Small intestine (tissue), 7 donors: Measurements from ENCODE around the gene CCDC34. TPM values are rescaled to one million over a fixed set of nuclear protein-coding genes. Genes with fewer than 3 reads are reported as not detected.

Source experiments
- DNase-seq, 2 donors: peaks; one replicate each; pipeline versions ENCODE4 v3.0.0 to v3.0.0-alpha.2; 2013
- FAIRE-seq: peaks from 2 replicates; lab custom pipeline; 2012; peaks lifted over from hg19 to GRCh38; lab: Jason Lieb, UNC
- H3K27ac ChIP-seq, 3 donors: one replicate each; pipeline ENCODE4 v1.5.1; 2013; ENCODE audit warnings: low read length in 2 of 3, mild to moderate bottlenecking in 2 of 3, control low read depth in 1 of 3, inconsistent platforms in 1 of 3, low read depth in 1 of 3, moderate library complexity in 1 of 3
- H3K27me3 ChIP-seq, 3 donors: one replicate each; pipeline ENCODE4 v1.6.1; 2013; ENCODE audit warnings: low read length in 3 of 3, inconsistent platforms in 1 of 3; ENCODE audit not compliant: control insufficient read depth in 3 of 3, insufficient read depth in 3 of 3
- H3K36me3 ChIP-seq, 3 donors: one replicate each; pipeline ENCODE4 v1.6.1; 2013; ENCODE audit warnings: low read length in 3 of 3, inconsistent platforms in 1 of 3, low read depth in 1 of 3, mild to moderate bottlenecking in 1 of 3, moderate library complexity in 1 of 3; ENCODE audit not compliant: control insufficient read depth in 3 of 3, insufficient read depth in 2 of 3
- H3K4me1 ChIP-seq, 3 donors: one replicate each; pipeline ENCODE4 v1.6.1; 2013; ENCODE audit warnings: low read length in 2 of 3, inconsistent platforms in 1 of 3, low read depth in 1 of 3, mild to moderate bottlenecking in 1 of 3, moderate library complexity in 1 of 3; ENCODE audit not compliant: control insufficient read depth in 3 of 3, insufficient read depth in 2 of 3
- H3K4me3 ChIP-seq, 3 donors: one replicate each; pipeline ENCODE4 v1.5.1; 2013; ENCODE audit warnings: low read length in 3 of 3, control low read depth in 1 of 3, inconsistent platforms in 1 of 3, low read depth in 1 of 3, mild to moderate bottlenecking in 1 of 3, moderate library complexity in 1 of 3
- H3K9me3 ChIP-seq, 2 donors: one replicate each; pipeline ENCODE4 v1.6.1; 2013; ENCODE audit warnings: low read depth in 1 of 2, low read length in 1 of 2; ENCODE audit not compliant: control insufficient read depth in 2 of 2, insufficient read depth in 1 of 2
- WGBS, 3 donors: extraction: QIAGEN DNeasy Blood & Tissue Kit; methylation state at CpG; one replicate each; pipeline ENCODE4 v1.1.7; 2013; 5-methylcytosine and 5-hydroxymethylcytosine counted together
- polyA plus RNA-seq, 4 donors: library from polyadenylated mRNA; stranded (reverse) in 3 of 4; unstranded in 1 of 4; fragments of 200-250 nt in 3 of 4; fragments of 120-200 nt in 1 of 4; gene quantifications; one replicate each; pipeline versions ENCODE4 v1.2.1 to v1.2.3, GENCODE V29; 2013
- donor health status: healthy with polysubstance abuse.
- donor health status: control.
- donor health status: control.
- donor health status: Bipolar disorder and iron deficiency.
- donor health status: healthy.

Gene CCDC34
- polyA plus RNA-seq, 4 donors, result 6.2 to 32.6 (median 11.9) TPM

DNA sequence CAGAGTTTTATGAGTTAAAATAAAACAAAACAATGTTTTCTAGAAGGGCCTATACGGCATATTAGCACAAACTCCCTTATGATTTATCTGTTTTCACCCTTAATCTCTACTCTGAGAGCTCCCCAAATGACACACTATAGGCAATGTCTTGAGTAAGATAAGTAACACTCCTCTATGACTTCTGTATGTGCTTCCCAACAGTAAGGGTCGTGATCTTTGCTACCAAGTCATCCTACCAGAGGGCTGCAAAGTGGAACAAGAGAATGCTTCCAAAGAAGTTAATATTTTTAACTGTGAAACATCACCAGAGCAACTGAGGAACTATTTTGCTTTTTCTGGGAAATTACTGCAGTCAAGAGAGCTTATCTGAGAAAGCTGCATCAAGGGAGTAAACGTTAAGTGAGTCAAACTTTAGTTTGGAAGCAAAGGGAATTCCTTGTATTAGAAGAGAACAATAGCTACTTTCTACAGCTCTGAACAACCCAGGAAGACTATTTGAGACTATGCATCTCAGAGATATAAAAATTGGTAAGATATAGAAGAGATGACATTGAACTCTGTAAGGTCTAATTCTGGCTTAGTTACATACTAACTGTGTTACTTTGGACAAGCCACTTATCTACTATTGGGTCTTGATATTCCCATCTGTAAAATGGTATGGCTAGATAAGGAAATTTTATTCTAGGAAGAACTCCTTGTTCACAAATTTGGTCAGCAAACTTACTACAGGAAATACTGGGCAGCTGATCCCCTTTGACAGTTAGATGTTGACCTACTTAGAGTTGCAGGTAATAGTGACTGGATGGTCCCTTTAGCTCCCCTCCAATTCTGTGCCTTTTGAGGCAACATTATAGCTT is 43.7 kb upstream of the CCDC34 start:
- 70 to 76% (median 74%) methylated on average over 3 of the region's 3 CpGs for WGBS, 3 donors
- FAIRE-seq (no peak), DNase-seq (no peak)
- no peaks in the 10 kb centered on the region for H3K27me3 ChIP-seq
- no peak overlapping the region for H3K27ac ChIP-seq
- peaks cover 0 to 7% (median 7%) of the 10 kb centered on the region in 3 donors for H3K4me1 ChIP-seq
- H3K9me3 ChIP-seq, result no peaks in the 10 kb centered on the region
- H3K36me3 ChIP-seq, result peaks cover 0 to 3% (median 0%) of the 10 kb centered on the region in 3 donors
- no peak overlapping the region for H3K4me3 ChIP-seq

DNA sequence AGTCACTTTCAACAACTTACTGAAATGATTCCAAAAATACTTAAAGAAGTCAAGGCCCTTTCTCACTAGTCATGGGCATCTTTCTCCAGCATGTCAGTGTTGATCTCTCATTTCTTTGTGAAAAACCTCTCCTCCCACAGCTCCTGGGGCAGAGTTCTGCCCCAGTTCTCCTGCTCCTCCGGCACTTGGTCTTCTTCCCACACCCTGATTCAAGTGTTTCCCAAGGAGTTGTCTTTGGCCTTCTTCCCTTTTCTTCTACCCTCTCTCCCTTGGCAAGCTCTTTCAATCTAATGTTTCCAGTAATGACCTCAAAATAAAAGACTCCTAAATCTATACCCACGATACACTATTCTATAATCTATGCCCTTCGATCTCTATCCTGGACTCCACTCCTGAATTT is 42.1 kb upstream of the CCDC34 start:
- H3K4me1 ChIP-seq, result peaks cover 0 to 7% (median 7%) of the 10 kb centered on the region in 3 donors
- H3K4me3 ChIP-seq, result no peak overlapping the region
- H3K27ac ChIP-seq, result no peak overlapping the region
- H3K27me3 ChIP-seq, result no peaks in the 10 kb centered on the region
- peaks cover 0 to 3% (median 0%) of the 10 kb centered on the region in 3 donors for H3K36me3 ChIP-seq
- 78 to 90% (median 84%) methylated on average over 3 of the region's 3 CpGs for WGBS, 3 donors
- FAIRE-seq (no peak), DNase-seq (no peak)
- H3K9me3 ChIP-seq, result no peaks in the 10 kb centered on the region

- FAIRE-seq, result no peak
- H3K27ac ChIP-seq, result no peak overlapping the region
- 84 to 86% (median 86%) methylated on average over 2 of the region's 2 CpGs for WGBS, 3 donors
- peaks cover 0 to 3% (median 0%) of the 10 kb centered on the region in 3 donors for H3K36me3 ChIP-seq
- H3K4me1 ChIP-seq, result peaks cover 0 to 7% (median 7%) of the 10 kb centered on the region in 3 donors
- no peak for DNase-seq
- no peaks in the 10 kb centered on the region for H3K9me3 ChIP-seq
- H3K27me3 ChIP-seq, result no peaks in the 10 kb centered on the region
- H3K4me3 ChIP-seq, result no peak overlapping the region
Observed at GRCh38 chr11:27404427-27404826, 41.4 kb upstream of the CCDC34 start.

DNA sequence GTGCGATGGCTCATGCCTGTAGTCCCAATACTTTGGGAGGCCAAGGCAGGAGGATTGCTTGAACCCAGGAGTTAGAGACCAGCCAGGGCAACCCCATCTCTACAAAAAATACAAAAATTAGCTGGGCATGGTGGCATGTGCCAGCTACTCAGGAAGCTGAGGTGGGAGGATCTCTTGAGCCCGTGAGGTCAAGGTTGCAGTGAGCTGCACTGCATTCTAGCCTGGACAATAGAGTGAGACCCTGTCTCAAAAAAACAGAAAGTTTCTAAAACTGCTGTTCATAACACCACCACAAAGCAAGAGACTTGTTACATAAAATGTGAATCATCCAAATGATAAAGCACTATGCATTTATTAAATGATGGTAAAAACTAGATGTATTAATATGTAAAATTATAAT is 40.2 kb upstream of the CCDC34 start:
- Histone ChIP-seq H3K9me3 (no peaks in the 10 kb centered on the region), H3K36me3 (peaks cover 0 to 3% (median 0%) of the 10 kb centered on the region in 3 donors), H3K4me3 (no peak overlapping the region), H3K4me1 (peaks cover 0 to 12% (median 7%) of the 10 kb centered on the region in 3 donors), H3K27ac (no peak overlapping the region), H3K27me3 (no peaks in the 10 kb centered on the region)
- FAIRE-seq (no peak), DNase-seq (no peak)
- 88 to 96% (median 92%) methylated on average over 2 of the region's 2 CpGs for WGBS, 3 donors

DNA sequence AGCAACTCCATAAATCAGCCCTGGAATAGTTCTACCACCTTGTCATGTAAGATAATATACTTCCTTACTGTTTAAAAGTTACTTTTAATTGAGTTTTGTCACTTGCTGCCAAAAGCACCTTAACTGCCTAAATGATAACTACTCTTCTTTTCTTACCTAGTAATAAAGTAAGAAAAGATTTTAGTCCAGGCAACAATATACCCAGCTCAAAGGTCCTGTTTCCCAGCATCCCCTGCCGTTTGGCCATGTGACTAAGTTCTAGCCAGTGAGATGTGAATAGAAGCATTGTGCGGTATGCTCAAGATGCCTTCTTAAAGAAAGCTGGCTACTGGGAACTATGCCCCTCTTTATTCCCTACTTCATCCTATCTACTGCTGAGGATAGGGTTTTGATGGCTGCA is 39.4 kb upstream of the CCDC34 start:
- DNase-seq (no peak), FAIRE-seq (no peak)
- 85 to 91% (median 86%) methylated on average over 2 of the region's 2 CpGs for WGBS, 3 donors
- Histone ChIP-seq H3K36me3 (peaks cover 0 to 3% (median 0%) of the 10 kb centered on the region in 3 donors), H3K9me3 (no peaks in the 10 kb centered on the region), H3K27me3 (no peaks in the 10 kb centered on the region), H3K4me1 (peaks cover 2 to 19% (median 7%) of the 10 kb centered on the region in 3 donors), H3K4me3 (no peak overlapping the region), H3K27ac (peak overlapping the region in 1 of 3 donors; percentile 13)

DNA sequence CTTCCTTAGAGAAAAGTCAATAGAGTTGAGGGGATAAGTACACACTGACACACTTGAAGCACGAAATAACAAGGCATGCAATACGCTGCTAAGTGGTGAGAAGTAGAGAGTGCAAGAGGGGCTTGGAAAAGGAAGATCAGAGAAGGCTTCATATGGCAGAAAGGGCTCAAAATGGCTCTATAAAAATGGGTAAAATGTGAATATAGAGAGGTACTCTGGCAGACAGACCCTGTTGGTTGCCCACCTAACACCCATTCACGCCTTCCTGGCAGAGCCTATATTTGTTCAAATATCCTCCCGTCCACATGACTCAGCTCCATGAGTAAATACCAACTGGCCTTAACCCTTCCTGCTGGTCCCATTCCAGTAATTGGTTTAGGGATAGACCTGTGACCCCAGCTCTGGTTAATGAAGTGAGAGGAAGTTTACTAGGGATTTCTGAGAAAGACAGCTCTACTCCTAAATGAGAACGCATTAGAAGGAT is 38.9 kb upstream of the CCDC34 start:
- H3K9me3 ChIP-seq, result no peaks in the 10 kb centered on the region
- H3K36me3 ChIP-seq, result peaks cover 0 to 3% (median 0%) of the 10 kb centered on the region in 3 donors
- no peaks in the 10 kb centered on the region for H3K27me3 ChIP-seq
- 63 to 79% (median 79%) methylated on average over 5 of the region's 5 CpGs for WGBS, 3 donors
- DNase-seq (no peak), FAIRE-seq (no peak)
- H3K4me1 ChIP-seq, result peaks cover 2 to 25% (median 7%) of the 10 kb centered on the region in 3 donors
- H3K4me3 ChIP-seq, result no peak overlapping the region
- H3K27ac ChIP-seq, result peak overlapping the region in 1 of 3 donors; percentile 13

DNA sequence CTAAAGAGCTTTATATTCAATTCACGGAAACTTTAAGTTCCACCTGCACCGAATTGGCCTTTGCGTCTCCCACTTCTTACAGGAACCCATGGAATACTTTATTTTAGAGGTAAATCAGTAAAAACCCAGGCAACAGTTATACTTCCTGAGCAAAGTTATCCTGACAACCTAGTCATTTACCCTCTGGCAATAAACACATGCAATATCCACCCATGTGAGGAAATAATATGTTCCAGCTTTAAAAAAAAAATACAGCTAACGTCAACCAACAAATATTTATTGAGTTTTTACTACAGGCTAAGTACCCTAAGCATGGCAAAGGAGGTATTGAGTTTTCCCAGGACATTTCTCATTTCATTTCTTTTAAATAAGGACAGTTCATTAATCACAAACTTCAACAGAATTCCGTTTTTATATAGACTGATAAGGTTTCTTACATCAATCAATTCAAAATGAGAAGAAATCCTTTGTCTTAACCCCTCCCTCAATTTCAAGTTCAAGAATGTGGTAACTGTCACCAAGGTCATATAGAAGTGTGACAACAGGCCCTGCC is 38.3 kb upstream of the CCDC34 start:
- H3K4me1 ChIP-seq, result peaks cover 4 to 30% (median 7%) of the 10 kb centered on the region in 3 donors
- DNase-seq, result peak in 1 of 2 donors; percentile 62
- 77 to 80% (median 79%) methylated on average over 5 of the region's 5 CpGs for WGBS, 3 donors
- FAIRE-seq, result no peak
- H3K27ac ChIP-seq, result no peak overlapping the region
- H3K36me3 ChIP-seq, result peaks cover 0 to 3% (median 0%) of the 10 kb centered on the region in 3 donors
- no peak overlapping the region for H3K4me3 ChIP-seq
- no peaks in the 10 kb centered on the region for H3K9me3 ChIP-seq
- H3K27me3 ChIP-seq, result no peaks in the 10 kb centered on the region

GRCh38 chr11:27398400-27398770 is 35.4 kb upstream of the CCDC34 start:
- FAIRE-seq, result no peak
- no peak overlapping the region for H3K4me3 ChIP-seq
- no peak for DNase-seq
- no peaks in the 10 kb centered on the region for H3K27me3 ChIP-seq
- H3K27ac ChIP-seq, result no peak overlapping the region
- WGBS, 3 donors, result 67 to 91% (median 90%) methylated on average over 3 of the region's 3 CpGs
- H3K4me1 ChIP-seq, result peaks cover 4 to 50% (median 15%) of the 10 kb centered on the region in 3 donors
- peaks cover 0 to 3% (median 0%) of the 10 kb centered on the region in 3 donors for H3K36me3 ChIP-seq
- no peaks in the 10 kb centered on the region for H3K9me3 ChIP-seq
